Astrocyte of the spinal cord (primary cell): Measurements from ENCODE around the gene NEUROG3.

Experiments used
- DNase-seq: peaks from one replicate; pipeline ENCODE4 v3.0.0; 2011; ENCODE audit warnings: low read depth, low spot score
- H3K4me3 ChIP-seq: 2 replicates; pipeline ENCODE4 v1.5.1; 2011; ENCODE audit warnings: low read depth, mild to moderate bottlenecking, low read length, moderate library complexity
- in situ Hi-C: cut with HindIII; loops from 2 replicates; pipeline ENCODE4 v1.10.0; 2017; ENCODE audit warnings: low sequenced_read_pairs
- TF ChIP-seq, protein P1 (sequence below): IDR thresholded peaks from 2 replicates; pipeline ENCODE4 v1.5.1; 2012; ENCODE audit warnings: low read depth, mild to moderate bottlenecking, low read length, inconsistent platforms

The NEUROG3 gene

DNA sequence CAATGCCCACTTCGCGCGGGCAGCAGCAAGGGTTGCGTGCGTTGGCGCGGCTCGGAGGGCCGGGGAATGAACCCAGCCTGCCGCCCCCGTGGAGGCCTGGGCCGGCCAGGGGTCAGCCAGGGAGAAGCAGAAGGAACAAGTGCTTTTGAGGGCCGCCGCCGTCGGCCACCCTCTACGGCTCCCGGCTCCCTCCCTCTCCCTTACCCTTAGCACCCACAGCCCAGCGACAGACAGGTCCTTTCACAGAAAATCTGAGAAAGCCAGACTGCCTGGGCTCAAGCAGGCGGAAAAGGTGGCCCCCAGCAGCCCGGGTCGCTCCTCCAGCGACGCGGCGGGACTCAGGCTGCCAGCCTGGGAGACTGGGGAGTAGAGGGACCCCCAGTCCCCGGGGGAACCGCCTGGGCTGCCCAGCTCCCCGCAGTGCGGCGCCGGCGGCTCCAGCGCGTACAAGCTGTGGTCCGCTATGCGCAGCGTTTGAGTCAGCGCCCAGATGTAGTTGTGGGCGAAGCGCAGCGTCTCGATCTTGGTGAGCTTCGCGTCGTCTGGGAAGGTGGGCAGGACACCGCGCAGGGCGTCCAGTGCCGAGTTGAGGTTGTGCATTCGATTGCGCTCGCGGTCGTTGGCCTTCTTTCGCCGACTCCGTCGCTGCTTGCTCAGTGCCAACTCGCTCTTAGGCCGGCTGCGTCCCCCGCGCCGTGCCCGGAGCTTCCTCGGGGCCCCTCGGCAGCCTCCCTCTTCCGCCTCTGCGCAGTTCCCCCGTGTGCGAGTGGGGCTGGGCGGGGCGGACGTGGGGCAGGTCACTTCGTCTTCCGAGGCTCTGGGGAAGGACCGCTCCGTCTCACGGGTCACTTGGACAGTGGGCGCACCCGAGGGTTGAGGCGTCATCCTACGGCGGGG is 815 bp downstream of the NEUROG3 start:
- no peak for DNase-seq
- H3K4me3 ChIP-seq: no peak overlapping the region
- TF ChIP-seq, protein P1, sequence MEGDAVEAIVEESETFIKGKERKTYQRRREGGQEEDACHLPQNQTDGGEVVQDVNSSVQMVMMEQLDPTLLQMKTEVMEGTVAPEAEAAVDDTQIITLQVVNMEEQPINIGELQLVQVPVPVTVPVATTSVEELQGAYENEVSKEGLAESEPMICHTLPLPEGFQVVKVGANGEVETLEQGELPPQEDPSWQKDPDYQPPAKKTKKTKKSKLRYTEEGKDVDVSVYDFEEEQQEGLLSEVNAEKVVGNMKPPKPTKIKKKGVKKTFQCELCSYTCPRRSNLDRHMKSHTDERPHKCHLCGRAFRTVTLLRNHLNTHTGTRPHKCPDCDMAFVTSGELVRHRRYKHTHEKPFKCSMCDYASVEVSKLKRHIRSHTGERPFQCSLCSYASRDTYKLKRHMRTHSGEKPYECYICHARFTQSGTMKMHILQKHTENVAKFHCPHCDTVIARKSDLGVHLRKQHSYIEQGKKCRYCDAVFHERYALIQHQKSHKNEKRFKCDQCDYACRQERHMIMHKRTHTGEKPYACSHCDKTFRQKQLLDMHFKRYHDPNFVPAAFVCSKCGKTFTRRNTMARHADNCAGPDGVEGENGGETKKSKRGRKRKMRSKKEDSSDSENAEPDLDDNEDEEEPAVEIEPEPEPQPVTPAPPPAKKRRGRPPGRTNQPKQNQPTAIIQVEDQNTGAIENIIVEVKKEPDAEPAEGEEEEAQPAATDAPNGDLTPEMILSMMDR: no peak
- in situ Hi-C loops: no loop called here

DNA sequence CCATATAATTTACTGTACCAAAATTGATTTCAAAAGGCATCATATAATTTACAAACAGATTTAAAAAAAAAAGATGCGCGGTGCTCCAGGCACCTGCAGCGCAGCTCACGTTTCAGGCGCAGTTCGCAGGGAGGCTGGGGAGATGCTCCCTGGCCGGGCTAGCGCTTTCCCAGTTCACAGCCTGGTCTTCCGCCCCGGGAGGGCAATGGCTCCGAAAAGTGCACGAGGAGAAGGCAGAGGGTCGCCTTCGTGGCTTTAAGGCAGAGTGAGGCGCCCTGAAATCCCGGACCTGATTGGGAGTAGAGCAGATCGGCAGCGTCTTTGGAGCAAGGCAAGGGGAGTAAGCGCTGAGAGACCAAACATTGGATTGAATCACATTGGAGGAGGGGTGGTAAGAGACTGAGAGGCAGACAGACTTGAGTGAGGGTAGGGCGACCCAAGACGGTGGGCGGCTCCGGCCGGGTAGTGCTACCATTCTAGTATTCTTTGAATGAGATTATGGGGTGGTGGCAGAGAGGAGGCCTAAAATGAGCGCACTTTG is 1.5 kb downstream of the NEUROG3 start:
- in situ Hi-C loops: no loop called here
- no peak for DNase-seq
- TF ChIP-seq, protein P1: no peak
- H3K4me3 ChIP-seq: no peak overlapping the region

DNA sequence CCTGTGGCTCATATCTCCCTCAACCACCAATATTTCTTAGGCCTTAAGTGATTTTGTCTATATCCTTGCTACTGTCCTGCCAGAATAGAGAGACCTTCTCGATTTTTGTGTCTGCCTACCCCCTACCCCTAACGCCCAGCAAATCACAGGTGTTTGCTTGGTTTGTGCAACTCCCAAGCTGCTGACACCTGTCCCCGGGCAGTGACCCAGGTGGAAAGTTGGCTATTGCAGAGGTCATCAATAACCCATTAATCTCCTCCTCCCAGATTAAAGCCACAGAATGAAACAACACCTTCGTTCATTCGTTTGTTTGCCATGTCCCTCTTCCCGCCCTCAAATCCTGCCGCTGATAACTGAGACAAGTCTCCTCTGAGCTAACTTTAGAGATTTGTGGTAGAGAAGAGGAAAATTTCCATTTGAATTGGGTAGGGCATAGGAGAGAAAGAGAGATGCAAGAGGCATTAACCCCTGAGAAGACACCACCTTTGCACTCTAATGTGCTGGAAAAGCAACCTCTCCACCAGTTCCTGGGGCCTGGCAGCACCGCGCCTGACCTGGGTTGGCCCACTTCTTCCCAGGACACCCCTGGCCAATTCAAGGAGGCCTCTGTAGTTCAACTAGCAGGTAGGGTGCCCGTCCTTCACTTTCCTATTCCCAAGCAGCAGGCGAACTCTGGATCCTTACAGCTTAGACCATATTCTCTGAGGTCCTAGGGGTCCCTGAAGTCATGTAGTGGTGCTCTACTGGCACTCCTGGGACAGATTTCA is 3.0 kb downstream of the NEUROG3 start:
- DNase-seq: no peak
- in situ Hi-C loops: no loop called here
- TF ChIP-seq, protein P1: no peak
- H3K4me3 ChIP-seq: no peak overlapping the region

DNA sequence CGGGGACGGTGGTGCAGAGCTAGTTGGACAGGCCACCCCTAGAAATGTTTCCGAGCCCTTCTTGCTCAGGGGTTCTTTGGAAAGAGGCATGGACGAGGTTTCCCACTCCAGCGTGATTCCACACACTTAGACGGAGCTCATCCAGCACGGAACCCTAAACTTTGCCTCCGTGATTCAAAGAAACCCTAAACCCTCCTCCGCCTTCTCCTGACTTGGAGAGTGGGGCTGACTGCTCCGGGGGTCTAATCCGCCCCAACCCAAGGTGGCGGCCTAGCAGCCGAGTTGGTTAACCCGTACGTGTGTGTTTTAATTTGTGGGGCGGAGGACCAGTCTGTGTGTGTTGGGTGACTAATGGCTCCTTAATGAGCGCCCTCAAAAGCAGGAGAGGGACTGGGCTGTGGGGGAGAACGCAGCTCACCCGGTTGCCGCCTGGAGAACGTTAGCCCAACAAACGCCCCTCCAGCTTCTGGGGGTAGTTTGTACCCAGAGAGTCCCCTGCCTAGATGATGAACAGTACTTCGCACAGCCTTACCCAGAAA is 3.8 kb downstream of the NEUROG3 start:
- no peak for DNase-seq
- TF ChIP-seq, protein P1: no peak
- in situ Hi-C loops: no loop called here
- no peak overlapping the region for H3K4me3 ChIP-seq

DNA sequence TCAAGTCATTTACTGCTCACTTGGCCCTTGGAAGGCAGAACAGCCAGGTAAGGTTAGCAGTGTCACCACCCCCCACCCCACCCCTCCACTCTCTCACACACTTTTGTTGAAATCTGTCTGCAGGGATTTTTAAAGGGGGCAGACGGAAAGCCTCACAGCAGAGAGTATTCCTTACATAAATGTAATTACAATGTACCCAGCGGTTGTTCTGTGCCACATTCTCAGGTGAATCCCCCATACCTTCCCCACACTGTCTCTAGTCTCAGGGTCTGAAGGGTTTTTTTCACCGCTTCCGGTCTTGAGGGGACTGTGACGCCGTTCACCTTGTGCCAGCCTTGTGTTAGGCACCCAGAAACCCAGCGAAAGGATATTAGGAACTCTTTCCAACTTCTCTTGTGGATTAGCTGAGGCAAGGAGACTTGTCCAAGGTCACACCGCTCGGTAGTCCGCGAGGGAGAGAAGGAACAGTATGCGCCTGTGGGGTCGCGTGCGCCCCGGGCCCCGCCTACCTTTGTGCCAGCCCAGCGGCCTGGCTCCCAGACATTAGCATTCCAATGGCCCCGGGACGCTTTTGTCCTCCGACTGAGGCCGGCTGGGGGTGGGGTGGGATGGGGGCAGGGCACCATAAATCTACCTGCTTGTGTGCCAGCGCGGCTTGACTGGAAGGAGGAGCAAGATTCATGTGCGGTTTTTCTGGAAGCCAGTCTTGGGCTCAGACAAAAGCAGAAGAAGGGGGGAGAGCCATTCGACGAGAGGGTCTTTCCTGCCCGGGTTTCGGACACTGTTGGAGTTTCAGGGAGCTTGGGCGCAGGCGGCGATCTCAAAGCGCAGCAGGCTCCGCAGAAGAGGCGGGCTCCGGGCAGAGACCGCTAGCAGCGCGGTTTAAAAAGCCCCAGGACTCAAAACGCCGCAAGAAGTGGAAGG is 4.5 kb downstream of the NEUROG3 start:
- TF ChIP-seq, protein P1: no peak
- DNase-seq: no peak
- no peak overlapping the region for H3K4me3 ChIP-seq
- in situ Hi-C loops: no loop called here

DNA sequence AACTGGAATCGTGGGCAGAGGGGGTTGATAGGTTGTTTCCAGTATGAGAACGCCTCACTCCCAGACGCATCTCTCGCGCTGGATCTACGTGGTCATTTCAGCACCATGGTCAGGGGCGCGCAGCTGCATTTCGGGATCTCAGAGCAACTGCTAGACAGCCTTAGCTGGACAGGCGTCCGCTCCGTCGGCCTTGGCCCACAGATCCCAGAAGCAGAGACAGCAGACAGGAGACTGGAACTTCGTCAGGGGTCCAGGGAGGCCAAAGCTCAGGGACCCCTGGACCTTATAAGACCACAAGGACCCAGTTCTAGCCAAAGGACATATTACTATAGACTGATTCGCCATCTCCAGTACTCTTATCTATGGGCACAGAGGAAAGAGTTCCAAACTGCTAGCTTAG is 5.3 kb downstream of the NEUROG3 start:
- TF ChIP-seq, protein P1: no peak
- peak; percentile 55 for DNase-seq
- H3K4me3 ChIP-seq: no peak overlapping the region
- in situ Hi-C loops: no loop called here
